H1 (cell line): ENCODE data around the gene WDR37. TPM values are rescaled to one million over a fixed set of nuclear protein-coding genes. Genes with fewer than 3 reads are reported as not detected.

Experiments
- CTCF ChIA-PET: fragments of 300-600 bp; sonication (Branson Sonifier 250); formaldehyde crosslinking; loops from one replicate; lab custom pipeline; 2021; ENCODE audit not compliant: partially characterized antibody; lab: Charles Lee
- POLR2A ChIA-PET: fragments of 300-600 bp; sonication (Branson Sonifier 250); formaldehyde crosslinking; loops from one replicate; lab custom pipeline; 2021; ENCODE audit warnings: inconsistent platforms; ENCODE audit not compliant: partially characterized antibody; lab: Charles Lee
- DNase-seq, 2 experiments: peaks; one replicate each; pipeline versions ENCODE4 v3.0.0 to v3.0.0-alpha.2; 2010 to 2022; ENCODE audit warnings: low spot score in 2 of 2, low read depth in 1 of 2, mixed read lengths in 1 of 2
- FAIRE-seq: peaks from 2 replicates; lab custom pipeline; 2011; peaks lifted over from hg19 to GRCh38; lab: Jason Lieb, UNC
- H2AFZ ChIP-seq: 2 replicates; pipeline ENCODE4 v1.8.1; 2012; ENCODE audit warnings: low read length, inconsistent platforms
- H2AK5ac ChIP-seq: 2 replicates; pipeline ENCODE4 v1.6.1; 2013; ENCODE audit warnings: low read depth, low read length
- H2BK120ac ChIP-seq: replicated peaks from 2 replicates; pipeline ENCODE3; 2013; ENCODE audit warnings: low read depth, low read length, inconsistent platforms
- H2BK12ac ChIP-seq: 2 replicates; pipeline ENCODE4 v1.6.1; 2013; ENCODE audit warnings: low read depth, low read length
- H2BK15ac ChIP-seq: 2 replicates; pipeline ENCODE4 v1.6.1; 2013; ENCODE audit warnings: low read length
- H2BK20ac ChIP-seq: 2 replicates; pipeline ENCODE4 v1.6.1; 2013; ENCODE audit warnings: low read length
- H2BK5ac ChIP-seq: 2 replicates; pipeline ENCODE4 v1.6.1; 2013; ENCODE audit warnings: low read depth, low read length
- H3K14ac ChIP-seq: 2 replicates; pipeline ENCODE4 v1.6.1; 2013; ENCODE audit warnings: inconsistent platforms; ENCODE audit not compliant: insufficient read length
- H3K18ac ChIP-seq: 2 replicates; pipeline ENCODE4 v1.6.1; 2013; ENCODE audit warnings: low read length; ENCODE audit errors: extremely low read depth
- H3K23ac ChIP-seq: 2 replicates; pipeline ENCODE4 v1.6.1; 2013; ENCODE audit warnings: inconsistent platforms; ENCODE audit not compliant: insufficient read length
- H3K23me2 ChIP-seq: 2 replicates; pipeline ENCODE4 v1.6.1; 2013; ENCODE audit warnings: low read depth, low read length
- H3K27ac ChIP-seq: 2 replicates; pipeline ENCODE4 v1.6.1; 2011; ENCODE audit warnings: low read depth, low read length, inconsistent platforms
- H3K27me3 ChIP-seq, 4 experiments: replicated peaks in 1 of 4; 1 replicate in 1 of 4; 2 replicates in 3 of 4; pipeline versions ENCODE4 v1.6.1 to v1.8.1; 2011 to 2013; ENCODE audit warnings: low read length in 3 of 4, mild to moderate bottlenecking in 3 of 4, inconsistent platforms in 2 of 4, mixed read lengths in 2 of 4, moderate library complexity in 1 of 4; ENCODE audit not compliant: control insufficient read depth in 3 of 4, insufficient read depth in 3 of 4; ENCODE audit errors: extremely low read depth in 1 of 4
- H3K36me3 ChIP-seq, 4 experiments: 2 replicates each; pipeline versions ENCODE4 v1.6.1 to v1.8.1; 2011 to 2013; ENCODE audit warnings: mild to moderate bottlenecking in 4 of 4, low read length in 3 of 4, moderate library complexity in 2 of 4, control low read depth in 1 of 4, inconsistent platforms in 1 of 4; ENCODE audit not compliant: insufficient read depth in 4 of 4, control insufficient read depth in 2 of 4
- H3K4ac ChIP-seq: replicated peaks from 2 replicates; pipeline ENCODE3; 2013; ENCODE audit warnings: low read length, low read depth, mixed read lengths, inconsistent platforms; ENCODE audit not compliant: insufficient read length
- H3K4me1 ChIP-seq, 4 experiments: replicated peaks in 1 of 4; 1 replicate in 1 of 4; 2 replicates in 3 of 4; pipeline versions ENCODE4 v1.6.1 to v1.8.1; 2011 to 2013; ENCODE audit warnings: low read length in 3 of 4, inconsistent platforms in 2 of 4, mixed read lengths in 1 of 4; ENCODE audit not compliant: insufficient read depth in 4 of 4, control insufficient read depth in 3 of 4
- H3K4me2 ChIP-seq, 2 experiments: 2 replicates each; pipeline versions ENCODE4 v1.6.1 to v1.8.1; 2011 to 2013; ENCODE audit warnings: low read depth in 2 of 2, low read length in 2 of 2, control low read depth in 1 of 2, inconsistent platforms in 1 of 2, mild to moderate bottlenecking in 1 of 2; ENCODE audit not compliant: insufficient read depth in 1 of 2
- H3K4me3 ChIP-seq, 4 experiments: fragments of 200-600, 300-600 bp in 1 of 4; sonication (generic), shearing (Covaris generic), sonication (Bioruptor Twin) in 1 of 4; 2 replicates each; pipeline versions ENCODE4 v1.5.1 to v1.8.1; 2011 to 2016; ENCODE audit warnings: low read length in 4 of 4, low read depth in 3 of 4, control low read depth in 2 of 4, inconsistent platforms in 2 of 4, mild to moderate bottlenecking in 2 of 4, mixed read lengths in 1 of 4, moderate library complexity in 1 of 4; ENCODE audit not compliant: insufficient read depth in 2 of 4; ENCODE audit errors: extremely low read depth in 1 of 4
- H3K56ac ChIP-seq: replicated peaks from 2 replicates; pipeline ENCODE3; 2013; ENCODE audit warnings: low read depth, mild to moderate bottlenecking, mixed read lengths, low read length, inconsistent platforms; ENCODE audit not compliant: insufficient read length
- H3K79me1 ChIP-seq: 2 replicates; pipeline ENCODE4 v1.6.1; 2013; ENCODE audit warnings: low read depth, low read length, control low read depth
- H3K79me2 ChIP-seq, 2 experiments: 2 replicates each; pipeline versions ENCODE4 v1.6.1 to v1.8.1; 2012 to 2013; ENCODE audit warnings: low read length in 2 of 2, mild to moderate bottlenecking in 2 of 2, inconsistent platforms in 1 of 2; ENCODE audit not compliant: insufficient read depth in 2 of 2, control insufficient read depth in 1 of 2
- H3K9ac ChIP-seq, 4 experiments: replicated peaks in 1 of 4; 1 replicate in 1 of 4; 2 replicates in 3 of 4; pipeline versions ENCODE4 v1.6.1 to v1.8.1; 2011 to 2013; ENCODE audit warnings: low read depth in 3 of 4, low read length in 3 of 4, control low read depth in 2 of 4, mild to moderate bottlenecking in 2 of 4, moderate library complexity in 2 of 4, inconsistent platforms in 1 of 4; ENCODE audit errors: extremely low read depth in 1 of 4
- H3K9me3 ChIP-seq, 2 experiments: 2 replicates each; pipeline versions ENCODE4 v1.6.1 to v1.8.1; 2012 to 2013; ENCODE audit warnings: mild to moderate bottlenecking in 2 of 2, moderate library complexity in 2 of 2, control low read depth in 1 of 2, inconsistent platforms in 1 of 2, low read depth in 1 of 2, low read length in 1 of 2, mixed read lengths in 1 of 2; ENCODE audit not compliant: insufficient read depth in 2 of 2
- H4K20me1 ChIP-seq, 2 experiments: replicated peaks in 1 of 2; 2 replicates each; pipeline versions ENCODE3 to v1.8.1; 2011 to 2013; ENCODE audit warnings: inconsistent platforms in 2 of 2, low read length in 2 of 2, mild to moderate bottlenecking in 1 of 2; ENCODE audit not compliant: insufficient read depth in 2 of 2, control insufficient read depth in 1 of 2
- H4K5ac ChIP-seq: 2 replicates; pipeline ENCODE4 v1.6.1; 2013; ENCODE audit warnings: low read length, low read depth, mixed read lengths, inconsistent platforms; ENCODE audit not compliant: insufficient read length
- H4K8ac ChIP-seq: 2 replicates; pipeline ENCODE4 v1.8.0; 2013; ENCODE audit warnings: mild to moderate bottlenecking, moderate library complexity, low read length, inconsistent platforms; ENCODE audit not compliant: insufficient read depth; ENCODE audit errors: extremely low read depth
- H4K91ac ChIP-seq: replicated peaks from 2 replicates; pipeline ENCODE3; 2013; ENCODE audit warnings: low read length, mixed read lengths, inconsistent platforms; ENCODE audit not compliant: insufficient read length
- ASH2L ChIP-seq: fragments of 200-600, 300-600 bp; sonication (generic); IDR thresholded peaks from one replicate; pipeline ENCODE4 v1.7.1; 2017; ENCODE audit warnings: low read length
- HDAC6 ChIP-seq: IDR thresholded peaks from one replicate; pipeline ENCODE4 v1.7.1; 2012; ENCODE audit warnings: low read depth, mild to moderate bottlenecking, inconsistent platforms, low read length, moderate library complexity
- MAFK ChIP-seq: IDR thresholded peaks from 2 replicates; pipeline ENCODE4 v1.6.1; 2012; ENCODE audit warnings: low read depth, mild to moderate bottlenecking, improper control_type of control experiment, low read length
- POLR2AphosphoS5 ChIP-seq: IDR thresholded peaks from 2 replicates; pipeline ENCODE4 v1.6.1; 2011; ENCODE audit warnings: low read depth, low read length
- WGBS, 2 experiments: shearing (Covaris generic) in 1 of 2; methylation state at CpG; one replicate each; pipeline versions ENCODE4 v1.1.6 to v1.1.7; 2013 to 2015; ENCODE audit warnings: low lambda C conversion rate in 2 of 2, mixed read lengths in 2 of 2, inconsistent platforms in 1 of 2, low coverage in 1 of 2, missing lambda C conversion rate in 1 of 2; ENCODE audit not compliant: insufficient replicate concordance in 2 of 2, insufficient coverage in 1 of 2, insufficient read length in 1 of 2; ENCODE audit errors: extremely low coverage in 1 of 2, missing lambda C conversion rate in 1 of 2; 5-methylcytosine and 5-hydroxymethylcytosine counted together
- polyA plus RNA-seq, 7 experiments: library from polyadenylated mRNA; depleted of rRNA in 3 of 7; stranded (reverse) in 5 of 7; unstranded in 2 of 7; fragments of >200 nt in 5 of 7; fragments of 200-250 nt in 2 of 7; gene quantifications; 1 replicate in 5 of 7; 2 replicates in 1 of 7; 4 replicates in 1 of 7; pipeline versions ENCODE4 v1.2.1 to v1.2.3, GENCODE V29; 2011 to 2013; ENCODE audit warnings: missing spikeins in 2 of 7, mixed read lengths in 2 of 7
- total RNA-seq: library from RNA; stranded (reverse); fragmentation: NEBNext Ultra II Directional; extraction: Animal tissue kit (Norgen Biotek cat#: 25700); gene quantifications from 2 replicates; pipeline ENCODE4 v1.2.1, GENCODE V29; 2021
- TF ChIP-seq, protein P1 (sequence below), 3 experiments: IDR thresholded peaks; 1 replicate in 2 of 3; 2 replicates in 1 of 3; pipeline versions ENCODE4 v1.5.1 to v1.6.1; 2011; ENCODE audit warnings: low read length in 3 of 3, mild to moderate bottlenecking in 3 of 3, inconsistent platforms in 2 of 3, low read depth in 1 of 3, moderate library complexity in 1 of 3; ENCODE audit not compliant: insufficient read depth in 1 of 3; ENCODE audit errors: control extremely low read depth in 1 of 3

The WDR37 gene
- total and polyA plus RNA-seq, 2 of the 8 experiments (the other 6 are each of a cell fraction or from before 2014, with no cell fraction given): 9.6 to 12.0 TPM

DNA sequence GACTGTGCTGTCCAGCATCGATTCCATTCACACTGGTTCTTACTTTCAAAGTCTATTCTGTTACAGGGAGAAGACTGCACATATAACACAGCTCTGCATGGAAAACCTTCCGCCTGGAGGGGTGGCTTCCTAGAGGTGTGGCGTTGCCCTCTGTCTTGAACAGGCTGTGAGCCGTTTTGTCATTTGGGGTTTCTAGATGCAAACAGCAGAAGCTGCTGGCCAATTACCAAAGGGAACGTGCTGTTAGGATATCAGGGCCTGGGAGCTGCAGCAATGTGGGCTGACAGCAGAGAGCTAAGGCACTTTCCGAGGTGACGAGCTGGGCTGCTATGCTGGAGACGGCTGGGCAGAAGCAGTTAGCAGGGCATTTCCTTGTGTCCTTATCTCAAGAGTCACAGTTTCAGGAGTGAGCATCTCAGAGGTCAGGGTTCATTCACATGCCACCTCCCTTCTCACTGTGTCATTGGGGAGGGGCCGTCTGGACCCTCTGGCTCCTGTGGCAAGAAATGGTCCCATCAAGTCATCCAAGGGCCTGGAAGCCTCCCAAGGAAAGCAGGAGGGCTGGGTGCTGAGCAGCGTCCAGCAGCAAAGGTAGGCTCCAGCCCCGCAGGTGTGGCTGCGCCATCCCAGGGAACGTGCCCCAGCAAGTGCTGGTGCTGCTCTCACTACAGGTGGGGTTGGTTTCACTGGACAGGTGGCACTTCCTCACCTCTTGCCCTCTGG lies 106.5 kb downstream of the WDR37 start:
- Histone ChIP-seq H3K4ac (no peak overlapping the region), H4K20me1 (no peaks in the 10 kb centered on the region), H2BK120ac (no peak overlapping the region), H3K27ac (no peak overlapping the region), H4K8ac (no peak overlapping the region), H3K9me3 (no peaks in the 10 kb centered on the region), H2AFZ (no peak overlapping the region), H3K14ac (no peak overlapping the region), H3K18ac (no peak overlapping the region), H4K91ac (peak overlapping the region; percentile 32), H3K4me2 (no peak overlapping the region), H3K79me1 (no peaks in the 10 kb centered on the region), H3K23me2 (no peaks in the 10 kb centered on the region), H4K5ac (no peak overlapping the region), H3K9ac (no peak overlapping the region), H3K56ac (no peak overlapping the region), H3K79me2 (no peaks in the 10 kb centered on the region), H3K27me3 (peaks cover 0 to 2% (median 0%) of the 10 kb centered on the region in 4 experiments; a peak in 2 of 7 replicates), H2BK15ac (no peak overlapping the region), H3K4me3 (no peak overlapping the region), H2BK12ac (no peak overlapping the region), H3K36me3 (no peaks in the 10 kb centered on the region), H2BK5ac (no peak overlapping the region), H3K23ac (no peak overlapping the region), H3K4me1 (no peaks in the 10 kb centered on the region; a peak in 1 of 7 replicates), H2BK20ac (0 out of 2 replicates have a peak overlapping the region, but pooled peaks have one; percentile 21), H2AK5ac (no peak overlapping the region)
- 87% methylated on average over 13 of the region's 13 CpGs; no CpG with 5 or more reads in 1 of the 2 experiments for WGBS, 2 experiments
- peak in 1 of 2 experiments; percentile 41 for DNase-seq
- FAIRE-seq: no peak
- ChIA-PET POLR2A (interaction anchor here (0.7 to 1.1 kb wide), 2 partner anchors 11 to 34 kb away, joined by 3 read pairs; no protein-coding TSS in a partner anchor), CTCF (interaction anchor here (0.9 to 1.8 kb wide), 3 partner anchors 22 to 50 kb away, joined by 3 to 5 read pairs (median 5); no protein-coding TSS in a partner anchor)
- TF ChIP-seq MAFK (no peak), HDAC6 (no peak), POLR2AphosphoS5 (no peak), ASH2L (no peak)
- TF ChIP-seq, protein P1, sequence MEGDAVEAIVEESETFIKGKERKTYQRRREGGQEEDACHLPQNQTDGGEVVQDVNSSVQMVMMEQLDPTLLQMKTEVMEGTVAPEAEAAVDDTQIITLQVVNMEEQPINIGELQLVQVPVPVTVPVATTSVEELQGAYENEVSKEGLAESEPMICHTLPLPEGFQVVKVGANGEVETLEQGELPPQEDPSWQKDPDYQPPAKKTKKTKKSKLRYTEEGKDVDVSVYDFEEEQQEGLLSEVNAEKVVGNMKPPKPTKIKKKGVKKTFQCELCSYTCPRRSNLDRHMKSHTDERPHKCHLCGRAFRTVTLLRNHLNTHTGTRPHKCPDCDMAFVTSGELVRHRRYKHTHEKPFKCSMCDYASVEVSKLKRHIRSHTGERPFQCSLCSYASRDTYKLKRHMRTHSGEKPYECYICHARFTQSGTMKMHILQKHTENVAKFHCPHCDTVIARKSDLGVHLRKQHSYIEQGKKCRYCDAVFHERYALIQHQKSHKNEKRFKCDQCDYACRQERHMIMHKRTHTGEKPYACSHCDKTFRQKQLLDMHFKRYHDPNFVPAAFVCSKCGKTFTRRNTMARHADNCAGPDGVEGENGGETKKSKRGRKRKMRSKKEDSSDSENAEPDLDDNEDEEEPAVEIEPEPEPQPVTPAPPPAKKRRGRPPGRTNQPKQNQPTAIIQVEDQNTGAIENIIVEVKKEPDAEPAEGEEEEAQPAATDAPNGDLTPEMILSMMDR (IDR thresholded peaks at IDR 0.05; ENCODE audit: control extremely low read depth in 1 of 3, insufficient read depth in 1 of 3, low read depth in 1 of 3, low read length in 3 of 3): no peak
